ENCODE data around the gene IFT27.

The IFT27 gene

GRCh38 chr22:36741204-36741793 is 34.6 kb downstream of the IFT27 start:
- no peak for TF ChIP-seq CTCF (conservative IDR thresholded peaks at IDR 0.05; ENCODE audit: low read depth, low read length)

GRCh38 chr22:36740716-36741115 is 35.2 kb downstream of the IFT27 start:
- Histone ChIP-seq H3K36me3 (ENCODE audit: insufficient read depth) (no peaks in the 10 kb centered on the region), H3K4me3 (IDR thresholded peaks at IDR 0.05; ENCODE audit: insufficient read depth, low read depth, low read length) (no peak overlapping the region), H3K27me3 (ENCODE audit: insufficient read depth, low read depth) (peaks cover 64% of the 10 kb centered on the region), H3K79me2 (ENCODE audit: insufficient read depth, low read depth) (no peaks in the 10 kb centered on the region), H3K27ac (no peak overlapping the region), H2AFZ (ENCODE audit: low read depth) (no peak overlapping the region), H4K20me1 (ENCODE audit: insufficient read depth) (no peaks in the 10 kb centered on the region), H3K4me1 (ENCODE audit: low read depth, poor library complexity, severe bottlenecking) (no peaks in the 10 kb centered on the region), H3K9ac (no peak overlapping the region), H3K4me2 (no peak overlapping the region)
- no peak for TF ChIP-seq CTCF (conservative IDR thresholded peaks at IDR 0.05; ENCODE audit: low read depth, low read length)

More at GRCh38 chr22:36741204-36741793, 34.6 kb downstream of the IFT27 start:
- peak overlapping the region; percentile 25; the same call in 1 of the 2 replicates for H2AFZ ChIP-seq (ENCODE audit: low read depth)
- no peaks in the 10 kb centered on the region for H3K36me3 ChIP-seq (ENCODE audit: insufficient read depth)
- H3K4me3 ChIP-seq (IDR thresholded peaks at IDR 0.05; ENCODE audit: insufficient read depth, low read depth, low read length) = no peak overlapping the region
- H3K9ac ChIP-seq = no peak overlapping the region
- peaks cover 70% of the 10 kb centered on the region for H3K27me3 ChIP-seq (ENCODE audit: insufficient read depth, low read depth)
- no peaks in the 10 kb centered on the region for H3K4me1 ChIP-seq (ENCODE audit: low read depth, poor library complexity, severe bottlenecking)
- H3K4me2 ChIP-seq = no peak overlapping the region
- H3K79me2 ChIP-seq (ENCODE audit: insufficient read depth, low read depth) = no peaks in the 10 kb centered on the region
- H4K20me1 ChIP-seq (ENCODE audit: insufficient read depth) = no peaks in the 10 kb centered on the region
- no peak overlapping the region for H3K27ac ChIP-seq

GRCh38 chr22:36739185-36739584 is 36.7 kb downstream of the IFT27 start:
- Histone ChIP-seq H3K4me3 (IDR thresholded peaks at IDR 0.05; ENCODE audit: insufficient read depth, low read depth, low read length) (no peak overlapping the region), H3K36me3 (ENCODE audit: insufficient read depth) (no peaks in the 10 kb centered on the region), H3K27me3 (ENCODE audit: insufficient read depth, low read depth) (peaks cover 57% of the 10 kb centered on the region), H3K4me1 (ENCODE audit: low read depth, poor library complexity, severe bottlenecking) (no peaks in the 10 kb centered on the region), H3K4me2 (no peak overlapping the region), H2AFZ (ENCODE audit: low read depth) (no peak overlapping the region), H3K9ac (no peak overlapping the region), H4K20me1 (ENCODE audit: insufficient read depth) (no peaks in the 10 kb centered on the region), H3K79me2 (ENCODE audit: insufficient read depth, low read depth) (no peaks in the 10 kb centered on the region), H3K27ac (no peak overlapping the region)
- TF ChIP-seq CTCF (conservative IDR thresholded peaks at IDR 0.05; ENCODE audit: low read depth, low read length) = no peak

- Histone ChIP-seq H3K27ac (no peak overlapping the region), H2AFZ (ENCODE audit: low read depth) (no peak overlapping the region), H4K20me1 (ENCODE audit: insufficient read depth) (no peaks in the 10 kb centered on the region), H3K79me2 (ENCODE audit: insufficient read depth, low read depth) (no peaks in the 10 kb centered on the region), H3K4me3 (IDR thresholded peaks at IDR 0.05; ENCODE audit: insufficient read depth, low read depth, low read length) (no peak overlapping the region), H3K4me2 (no peak overlapping the region), H3K9ac (no peak overlapping the region), H3K27me3 (ENCODE audit: insufficient read depth, low read depth) (peaks cover 59% of the 10 kb centered on the region), H3K4me1 (ENCODE audit: low read depth, poor library complexity, severe bottlenecking) (no peaks in the 10 kb centered on the region), H3K36me3 (ENCODE audit: insufficient read depth) (no peaks in the 10 kb centered on the region)
- no peak for TF ChIP-seq CTCF (conservative IDR thresholded peaks at IDR 0.05; ENCODE audit: low read depth, low read length)
Observed at GRCh38 chr22:36738416-36739020, 37.4 kb downstream of the IFT27 start.

Measured in KMS-11 (cell line).